SK-MEL-5 (cell line): Measurements from ENCODE around the gene CES5A. TPM values are rescaled to one million over a fixed set of nuclear protein-coding genes. Genes with fewer than 3 reads are reported as not detected.
"Not testable (repeated sequence)": the region's sequence is repeated elsewhere in the genome, so short reads cannot be mapped to it uniquely, and the experiment has no call there.

Experiments used
- DNase-seq: peaks from one replicate; pipeline ENCODE4 v3.0.0-alpha.2; 2016; ENCODE audit warnings: low read depth, low spot score
- in situ Hi-C: cut with HindIII; loops from 2 replicates; pipeline ENCODE4 v1.10.0; 2016; ENCODE audit warnings: low sequenced_read_pairs, high pct_unique_total_duplicates, low pct_unique_long_range_greater_than_20kb
- total RNA-seq: library from RNA; depleted of rRNA; stranded (reverse); fragments of >200 nt; shearing (Covaris generic); gene quantifications from 2 replicates; pipeline ENCODE4 v1.2.3, GENCODE V29; 2014

CES5A gene
- total RNA-seq, 1 experiment from 2014 or later, result 1.0 TPM

- in situ Hi-C loops, result no loop called here
Measured at GRCh38 chr16:55898592-55898991, 23.4 kb upstream of the CES5A start.

GRCh38 chr16:55892821-55893220 lies 17.6 kb upstream of the CES5A start:
- in situ Hi-C loops, result no loop called here
- DNase-seq, result no peak

More at GRCh38 chr16:55898592-55898991, 23.4 kb upstream of the CES5A start:
- no peak for DNase-seq

- in situ Hi-C loops, result no loop called here
- no peak for DNase-seq
Measured at GRCh38 chr16:55889518-55889917, 14.3 kb upstream of the CES5A start.

GRCh38 chr16:55888546-55888945 lies 13.4 kb upstream of the CES5A start:
- in situ Hi-C loops, result no loop called here
- DNase-seq, result no peak

GRCh38 chr16:55876854-55877253 lies 1.7 kb upstream of the CES5A start:
- in situ Hi-C loops, result no loop called here

DNA sequence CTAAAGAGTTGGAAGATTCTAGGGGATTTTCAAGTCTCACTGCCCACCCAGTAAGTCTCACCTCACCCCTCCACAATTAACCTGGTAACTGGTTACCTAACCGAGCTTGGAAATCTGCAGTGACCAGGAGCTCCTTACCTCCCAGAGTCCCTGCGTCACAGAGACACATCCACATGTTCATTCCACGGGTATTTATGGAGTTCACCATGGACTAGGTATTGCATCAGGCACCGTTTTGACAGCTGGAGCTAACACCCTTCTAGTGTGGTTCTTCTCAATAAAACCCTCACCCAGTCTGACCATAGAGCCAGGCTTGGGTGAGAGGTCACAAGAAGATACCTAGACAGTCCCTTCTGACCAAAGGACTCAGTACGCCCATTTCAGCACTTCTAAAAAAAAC lies 2.1 kb downstream of the CES5A start:
- in situ Hi-C loops, result no loop called here
- no peak for DNase-seq

More at GRCh38 chr16:55876854-55877253, 1.7 kb upstream of the CES5A start:
- no peak for DNase-seq

DNA sequence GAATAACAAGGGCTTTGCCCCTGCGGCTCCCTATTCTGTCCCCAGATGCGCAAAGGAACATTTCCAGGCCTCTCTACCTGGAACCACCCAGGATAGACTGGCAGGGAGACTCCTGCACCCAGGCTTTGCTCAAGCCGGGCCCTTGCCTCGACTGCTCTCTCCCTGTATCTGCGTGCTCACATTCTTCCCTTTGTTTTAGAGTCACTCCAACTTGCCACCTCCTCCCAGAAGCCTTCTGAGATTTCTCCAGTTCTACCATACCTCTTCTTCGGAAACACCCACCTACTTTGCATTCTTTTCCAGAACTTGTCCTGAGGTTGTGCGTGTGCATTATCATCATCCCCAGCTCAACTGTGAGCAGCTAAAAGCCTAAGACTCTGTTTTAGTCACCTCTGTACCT lies 3.0 kb downstream of the CES5A start:
- DNase-seq, result no peak
- in situ Hi-C loops, result no loop called here

DNA sequence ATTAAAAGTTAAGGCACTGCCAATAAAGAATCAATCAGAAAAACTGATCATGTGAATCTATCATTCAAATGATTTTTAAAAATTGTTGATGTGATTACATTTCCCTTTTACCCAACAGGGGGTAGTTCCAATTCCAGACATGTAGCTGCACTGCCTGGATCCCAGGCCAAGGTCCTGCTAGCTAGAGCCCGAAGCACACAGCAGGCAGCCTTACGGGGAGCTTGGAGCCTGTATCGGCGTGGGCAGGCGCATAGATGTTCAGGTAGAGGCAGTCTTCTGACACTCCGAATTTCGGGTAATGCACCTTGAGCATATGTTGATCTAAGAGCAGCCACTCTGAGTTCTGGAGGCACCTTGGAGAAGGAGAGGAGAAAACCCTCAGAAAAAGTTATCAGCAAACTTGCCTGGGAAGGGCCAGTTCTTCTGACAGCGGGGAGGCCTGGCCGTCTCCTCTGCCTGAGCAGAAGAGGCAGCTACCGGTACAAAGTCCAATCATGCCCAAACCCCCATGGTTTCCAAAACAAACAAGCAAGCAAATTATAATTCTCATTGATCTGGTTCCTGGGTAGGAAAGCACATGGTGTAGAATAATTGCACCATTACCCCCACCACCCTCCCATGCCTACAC lies 3.6 kb downstream of the CES5A start:
- no peak for DNase-seq
- in situ Hi-C loops, result no loop called here

GRCh38 chr16:55868980-55869379 lies 6.2 kb downstream of the CES5A start:
- in situ Hi-C loops, result no loop called here
- no peak for DNase-seq

DNA sequence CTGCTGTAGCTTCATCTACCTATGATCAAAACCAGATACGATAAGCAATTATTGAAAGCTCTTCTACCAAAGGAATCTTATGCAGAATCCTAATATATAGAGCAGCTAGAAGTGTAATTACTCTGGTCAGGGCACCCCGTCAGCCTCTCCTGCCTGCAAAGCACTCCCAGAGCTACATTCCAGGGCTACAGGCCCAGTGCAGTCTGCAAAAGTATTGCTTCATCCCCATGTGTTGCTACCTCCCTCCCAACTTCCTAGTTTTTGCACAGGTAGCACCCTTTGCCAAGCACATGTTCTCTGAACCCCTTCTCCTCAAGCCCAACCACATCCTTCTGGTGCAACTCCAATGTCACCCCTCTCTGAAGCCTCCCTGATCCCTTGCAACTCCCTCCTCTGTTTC lies 7.0 kb downstream of the CES5A start:
- DNase-seq, result no peak
- in situ Hi-C loops, result no loop called here

GRCh38 chr16:55861288-55861687 lies 13.9 kb downstream of the CES5A start:
- in situ Hi-C loops, result no loop called here

DNA sequence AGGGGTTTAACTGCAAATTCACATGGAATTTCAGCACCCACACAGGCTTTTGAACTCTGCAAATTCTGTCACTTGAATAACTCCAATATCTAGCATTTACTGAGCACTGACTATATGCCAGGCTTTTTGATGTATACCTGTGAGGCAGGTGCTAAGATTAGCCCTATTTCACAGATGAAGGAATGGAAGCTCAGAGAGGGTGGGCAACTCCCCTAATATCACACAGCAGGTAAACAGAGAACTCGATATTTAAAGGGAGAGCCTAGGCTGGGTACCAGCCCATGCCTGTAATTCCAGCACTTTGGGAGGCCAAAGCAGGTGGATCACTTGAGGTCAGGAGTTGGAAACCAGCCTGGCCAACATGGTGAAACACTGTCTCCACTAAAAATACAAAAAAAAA lies 17.5 kb downstream of the CES5A start:
- in situ Hi-C loops, DNase-seq: not testable (repeated sequence)

More at GRCh38 chr16:55861288-55861687, 13.9 kb downstream of the CES5A start:
- no peak for DNase-seq

GRCh38 chr16:55856950-55857349 lies 18.2 kb downstream of the CES5A start:
- in situ Hi-C loops, result no loop called here

GRCh38 chr16:55853114-55853513 lies 22.1 kb downstream of the CES5A start:
- in situ Hi-C loops, result no loop called here
- no peak for DNase-seq

More at GRCh38 chr16:55856950-55857349, 18.2 kb downstream of the CES5A start:
- no peak for DNase-seq

GRCh38 chr16:55849536-55849935 lies 25.6 kb downstream of the CES5A start:
- no peak for DNase-seq
- in situ Hi-C loops, result no loop called here

GRCh38 chr16:55846598-55847346 lies 28.4 kb downstream of the CES5A start:
- in situ Hi-C loops, result no loop called here
- DNase-seq, result no peak

- in situ Hi-C loops, result no loop called here
- no peak for DNase-seq
Measured at GRCh38 chr16:55843105-55843395, 32.1 kb downstream of the CES5A start.

- in situ Hi-C loops, result no loop called here
Measured at GRCh38 chr16:55842369-55843104, 32.6 kb downstream of the CES5A start.

DNA sequence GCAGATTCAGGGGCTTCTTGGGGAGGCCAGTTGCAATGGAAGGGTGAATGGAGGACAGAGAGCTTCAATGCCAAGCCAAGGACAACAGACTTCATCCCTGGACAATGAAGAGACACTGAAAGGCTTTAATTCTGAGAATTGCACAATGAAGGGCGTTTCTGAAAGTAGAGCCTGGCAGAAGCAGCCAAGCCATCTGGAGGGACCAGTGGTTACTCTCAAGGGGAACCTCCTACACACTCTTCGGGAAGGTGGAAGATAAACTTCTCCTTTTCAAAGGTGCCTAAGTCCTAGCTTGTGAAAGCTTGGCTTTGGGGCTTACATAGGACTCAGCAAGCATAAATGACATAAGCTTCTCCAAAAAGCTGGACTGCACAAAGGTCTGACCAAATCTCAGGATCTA lies 36.1 kb downstream of the CES5A start:
- no peak for DNase-seq
- in situ Hi-C loops, result no loop called here

More at GRCh38 chr16:55842369-55843104, 32.6 kb downstream of the CES5A start:
- DNase-seq, result peak; percentile 63
